Activated T-helper 2 cell treated with anti-CD3 and anti-CD28 coated beads, Interferon-gamma antibody, Interleukin-2, Interleukin-4, amounts not matched to agents 10 μg/mL and 5 μg/mL and 100 μg/mL, durations not matched to agents 14 hours and 24 hours and 36 hours (primary cell): ENCODE results near the gene ADIPOR2. TPM values are rescaled to one million over a fixed set of nuclear protein-coding genes. Genes with fewer than 3 reads are reported as not detected.

Experiments
- DNase-seq: peaks from one replicate; pipeline ENCODE4 v3.0.0; 2021; ENCODE audit warnings: low spot score
- H3K27ac Mint-ChIP-seq: one replicate; pipeline ENCODE4 v1.8.0; 2021; ENCODE audit warnings: mixed read lengths
- H3K27me3 Mint-ChIP-seq: one replicate; pipeline ENCODE4 v1.8.0; 2021; ENCODE audit warnings: low read depth, mixed read lengths
- H3K36me3 Mint-ChIP-seq: one replicate; pipeline ENCODE4 v1.8.0; 2021; ENCODE audit warnings: low read depth, mixed read lengths
- H3K4me1 Mint-ChIP-seq: one replicate; pipeline ENCODE4 v1.8.0; 2021; ENCODE audit warnings: low read depth, mixed read lengths
- H3K4me3 Mint-ChIP-seq: one replicate; pipeline ENCODE4 v1.8.0; 2021; ENCODE audit warnings: low read depth, mild to moderate bottlenecking, moderate library complexity, mixed read lengths
- H3K9me3 Mint-ChIP-seq: one replicate; pipeline ENCODE4 v1.8.0; 2021; ENCODE audit warnings: mixed read lengths
- intact Hi-C: fragments of 100-400 bp; cut with micrococcal nuclease; formaldehyde crosslinking; loops from one replicate; pipeline ENCODE4 v1.15.1; 2023
- total RNA-seq: library from RNA; stranded (reverse); gene quantifications from 2 replicates; pipeline ENCODE4 v1.2.3, GENCODE V29; 2022

Gene ADIPOR2
- total RNA-seq, 1 donor from 2014 or later: 81.0 TPM

DNA sequence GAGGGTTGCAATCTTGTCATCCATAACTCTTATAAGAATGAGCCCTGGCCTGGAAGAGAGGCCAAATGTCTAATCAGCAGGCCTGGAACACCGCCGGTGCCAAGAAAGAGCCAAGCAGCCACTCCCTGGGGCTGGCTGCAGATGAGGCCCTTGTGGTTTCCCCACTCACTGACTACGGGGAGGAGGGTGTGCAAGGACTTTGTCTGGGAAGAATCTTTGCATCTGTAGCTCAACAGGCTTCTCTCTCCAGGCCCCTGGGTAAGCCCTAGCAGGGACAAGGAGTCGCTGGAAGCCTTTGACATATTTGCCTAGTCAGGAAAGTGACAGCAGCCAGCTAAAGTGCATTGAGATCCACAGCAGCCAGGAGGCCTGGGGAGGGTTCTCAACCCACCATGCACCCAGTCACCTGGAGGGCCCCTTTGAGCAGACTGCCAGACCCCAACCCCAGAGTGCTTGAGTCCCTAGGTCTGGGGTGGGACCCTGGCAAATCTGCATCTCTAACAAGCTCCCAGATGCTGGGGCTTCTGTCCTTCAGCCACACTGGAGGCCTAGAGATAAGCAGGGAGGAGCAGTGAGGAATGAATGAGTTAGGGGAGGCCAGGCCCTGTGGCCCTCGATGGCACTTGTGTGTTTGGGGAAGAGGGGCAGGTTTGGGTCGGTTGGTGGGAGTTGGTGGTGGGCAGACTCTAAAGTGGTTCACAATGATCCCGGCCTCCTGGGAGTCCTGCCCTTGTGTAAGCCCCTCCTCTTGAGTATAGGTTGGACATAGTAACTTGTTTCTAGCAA lies 115.6 kb downstream of the ADIPOR2 start:
- no peak overlapping the region for H3K4me3 Mint-ChIP-seq
- peaks cover 3% of the 10 kb centered on the region for H3K27me3 Mint-ChIP-seq
- H3K27ac Mint-ChIP-seq: no peak overlapping the region
- intact Hi-C loops: no loop called here
- peaks cover 5% of the 10 kb centered on the region for H3K9me3 Mint-ChIP-seq
- no peak for DNase-seq
- H3K36me3 Mint-ChIP-seq: no peaks in the 10 kb centered on the region
- H3K4me1 Mint-ChIP-seq: peaks cover 11% of the 10 kb centered on the region

DNA sequence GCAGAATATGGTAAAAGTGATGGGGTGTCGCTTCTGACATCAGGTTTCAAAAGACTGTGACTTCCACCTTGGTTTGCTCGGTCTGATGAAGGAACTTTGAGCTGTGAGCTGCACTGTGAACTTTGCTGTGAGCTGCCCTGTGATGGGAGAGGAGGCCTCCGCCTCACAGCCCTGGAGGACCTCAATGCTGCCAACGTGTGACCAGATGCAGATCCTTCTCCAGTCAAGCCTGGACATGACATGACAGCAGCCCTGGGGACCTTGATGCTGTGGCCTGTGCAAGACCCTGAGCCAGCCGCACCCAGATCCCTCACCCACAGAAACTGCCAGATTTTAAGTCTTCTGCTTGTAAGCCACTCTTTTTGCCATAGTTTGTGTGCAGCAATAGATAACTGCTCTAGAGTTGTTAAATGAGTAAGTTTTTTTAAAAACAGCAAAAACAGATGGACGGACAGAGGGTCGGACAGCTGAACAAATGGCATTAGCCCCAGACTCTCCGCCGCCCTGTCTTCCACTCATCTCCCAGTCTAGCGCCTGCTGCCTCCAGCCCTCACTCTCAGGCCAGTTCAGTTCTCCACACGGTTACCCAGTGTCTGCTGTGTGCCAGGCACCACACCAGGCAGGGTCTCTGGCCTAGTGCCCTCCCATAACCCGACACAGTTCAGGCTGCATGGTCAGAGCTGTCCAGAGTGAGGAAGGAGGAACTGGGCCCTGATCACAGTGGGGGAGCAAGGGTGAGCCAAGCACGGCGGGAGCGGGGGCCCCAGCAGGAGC lies 116.4 kb downstream of the ADIPOR2 start:
- intact Hi-C loops: no loop called here
- Mint-ChIP-seq H3K4me1 (peaks cover 11% of the 10 kb centered on the region), H3K9me3 (peaks cover 5% of the 10 kb centered on the region), H3K27ac (no peak overlapping the region), H3K27me3 (peaks cover 3% of the 10 kb centered on the region), H3K36me3 (no peaks in the 10 kb centered on the region), H3K4me3 (no peak overlapping the region)
- DNase-seq: no peak

DNA sequence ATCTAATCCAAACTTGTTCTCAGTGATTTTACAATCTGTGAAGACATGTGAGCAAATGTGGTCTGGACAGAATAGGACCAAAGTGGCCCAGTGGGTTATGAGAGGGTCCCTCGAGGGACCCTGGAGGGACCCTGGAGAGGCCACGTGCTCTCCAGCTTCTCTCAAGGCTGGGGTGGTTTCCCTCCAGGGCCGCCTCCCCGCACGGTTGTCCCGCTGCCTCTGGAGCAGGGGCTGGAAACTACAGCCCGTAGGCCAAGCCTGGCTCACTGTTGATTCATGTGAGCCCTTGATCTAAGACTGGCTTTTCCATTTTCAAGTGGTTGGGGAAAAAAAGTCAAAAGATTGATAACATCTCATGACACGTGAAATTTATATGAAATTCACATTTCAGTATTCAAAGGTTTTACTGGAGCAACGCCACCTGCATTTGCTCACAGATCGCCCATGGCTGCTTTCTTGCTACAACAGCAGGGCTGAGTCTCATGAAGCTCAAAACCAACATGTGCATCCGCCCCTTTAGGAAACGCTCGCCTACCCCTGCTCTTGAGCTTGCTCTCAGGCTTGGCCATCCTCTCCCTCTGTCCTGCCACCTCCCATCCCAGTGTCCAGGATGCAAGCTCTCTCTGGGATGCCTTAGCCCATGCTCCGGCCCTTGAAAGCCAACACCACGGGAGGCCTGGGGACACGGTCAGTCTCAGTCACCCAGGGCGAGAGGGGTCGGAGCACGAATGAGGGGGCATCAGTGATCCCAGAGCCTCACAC lies 117.3 kb downstream of the ADIPOR2 start:
- no peak for DNase-seq
- Mint-ChIP-seq H3K27me3 (peaks cover 3% of the 10 kb centered on the region), H3K36me3 (no peaks in the 10 kb centered on the region), H3K27ac (no peak overlapping the region), H3K4me3 (no peak overlapping the region), H3K9me3 (peaks cover 5% of the 10 kb centered on the region), H3K4me1 (peaks cover 14% of the 10 kb centered on the region)
- intact Hi-C loops: no loop called here

DNA sequence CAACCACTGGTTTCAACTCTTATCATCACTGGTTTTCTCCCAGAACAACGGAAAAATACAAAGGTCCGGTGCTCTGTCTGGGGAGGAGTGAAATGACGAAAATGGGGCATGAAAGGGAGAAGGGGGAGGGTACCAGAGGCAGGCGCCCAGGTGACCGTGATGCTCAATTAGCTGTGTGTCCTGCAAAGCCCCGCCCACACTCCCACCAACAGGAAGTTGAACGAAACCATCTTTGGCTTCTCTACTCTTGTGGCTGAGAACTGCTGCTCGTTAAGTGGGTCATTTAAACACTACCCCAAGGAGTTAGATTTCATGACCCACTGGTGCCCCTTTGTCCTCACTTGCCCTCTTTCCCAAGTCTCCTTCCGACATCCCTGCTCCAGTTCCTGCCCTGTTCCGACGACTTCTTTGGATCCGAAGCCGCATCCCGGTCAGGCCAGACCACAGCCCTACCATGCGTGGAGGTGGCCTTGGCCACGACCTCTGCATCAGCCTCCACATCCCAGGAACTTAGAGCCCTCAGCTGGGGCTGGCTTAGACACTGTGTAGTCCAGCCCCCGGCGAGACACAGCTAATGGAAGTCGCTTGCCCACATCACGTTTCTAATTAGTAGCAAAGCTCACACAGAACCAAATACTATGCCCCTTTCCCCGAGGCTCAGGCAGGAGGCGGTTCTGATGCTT lies 118.1 kb downstream of the ADIPOR2 start:
- Mint-ChIP-seq H3K4me3 (no peak overlapping the region), H3K36me3 (no peaks in the 10 kb centered on the region), H3K27me3 (peaks cover 3% of the 10 kb centered on the region), H3K9me3 (peaks cover 5% of the 10 kb centered on the region), H3K4me1 (peaks cover 14% of the 10 kb centered on the region), H3K27ac (no peak overlapping the region)
- DNase-seq: no peak
- intact Hi-C loops: no loop called here

DNA sequence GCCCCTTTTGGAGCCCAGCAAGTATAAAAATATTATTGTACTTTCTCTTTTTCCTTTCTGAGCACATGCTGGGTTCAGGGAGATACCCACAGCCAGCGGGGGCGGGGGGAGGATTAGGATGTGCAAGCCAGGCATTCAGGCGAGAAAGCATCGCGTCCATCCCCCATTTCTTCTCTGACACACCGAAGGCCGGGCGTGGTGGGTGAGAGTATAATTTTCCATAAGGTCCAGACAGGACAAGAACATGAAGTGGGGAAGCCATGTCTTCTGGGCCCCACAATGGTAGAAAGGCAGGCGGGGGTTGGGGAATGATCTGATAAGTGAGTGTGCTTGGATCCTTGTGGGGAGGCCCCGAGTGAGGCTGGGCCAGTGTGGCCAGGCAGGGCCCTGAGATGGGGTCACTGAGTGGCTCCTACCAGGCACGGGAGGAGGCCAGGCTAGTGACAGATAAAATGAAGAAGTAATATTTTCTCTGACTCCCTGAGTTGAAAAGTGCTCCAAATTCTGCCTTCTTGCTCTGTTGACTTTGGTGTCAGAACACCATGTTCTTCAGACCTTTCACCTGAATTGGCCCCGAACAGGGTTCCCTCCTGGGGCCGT lies 118.8 kb downstream of the ADIPOR2 start:
- Mint-ChIP-seq H3K27ac (peak overlapping the region; percentile 40), H3K4me1 (peaks cover 10% of the 10 kb centered on the region), H3K36me3 (no peaks in the 10 kb centered on the region), H3K9me3 (no peaks in the 10 kb centered on the region), H3K27me3 (peaks cover 7% of the 10 kb centered on the region), H3K4me3 (peak overlapping the region; percentile 65)
- DNase-seq: no peak
- intact Hi-C loops: no loop called here

DNA sequence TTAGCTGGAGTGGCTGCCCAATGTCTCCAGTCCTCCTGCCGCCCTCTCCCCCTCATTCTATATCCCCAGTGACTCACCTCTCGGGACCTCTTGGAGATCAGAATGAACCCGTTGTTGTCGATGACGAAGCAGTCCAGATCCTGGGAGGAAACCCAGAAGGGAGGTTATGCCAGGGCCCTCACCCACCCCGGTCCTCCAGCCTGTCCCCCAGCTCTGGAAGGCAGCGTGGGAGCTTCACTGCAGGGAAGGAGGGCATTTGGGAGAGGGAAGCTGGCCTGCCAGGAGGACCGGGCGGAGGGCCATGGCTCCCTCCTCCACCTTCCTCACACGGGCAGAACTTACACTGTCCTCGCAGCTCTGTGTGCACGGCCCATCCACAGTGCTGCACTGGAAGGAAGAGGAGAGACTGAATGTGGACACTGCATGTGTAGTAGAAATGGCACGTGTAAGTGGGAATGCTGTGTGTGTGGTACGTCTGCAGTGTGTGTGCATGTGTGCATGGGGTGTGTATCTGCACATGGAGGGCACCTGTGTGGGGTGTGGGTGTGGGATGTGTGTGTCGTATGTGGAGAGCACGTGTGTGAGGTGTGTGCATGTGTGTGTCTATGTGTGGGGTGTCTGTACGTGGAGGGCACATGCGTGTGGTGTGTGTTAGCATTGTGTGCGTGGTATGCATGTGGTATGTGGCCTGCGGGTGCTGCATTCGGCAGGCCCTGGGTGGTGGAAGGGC lies 119.5 kb downstream of the ADIPOR2 start:
- Mint-ChIP-seq H3K4me1 (peaks cover 8% of the 10 kb centered on the region), H3K36me3 (no peaks in the 10 kb centered on the region), H3K27ac (peak overlapping the region; percentile 67), H3K4me3 (peak overlapping the region; percentile 65), H3K9me3 (no peaks in the 10 kb centered on the region), H3K27me3 (peaks cover 9% of the 10 kb centered on the region)
- intact Hi-C loops: no loop called here
- no peak for DNase-seq

DNA sequence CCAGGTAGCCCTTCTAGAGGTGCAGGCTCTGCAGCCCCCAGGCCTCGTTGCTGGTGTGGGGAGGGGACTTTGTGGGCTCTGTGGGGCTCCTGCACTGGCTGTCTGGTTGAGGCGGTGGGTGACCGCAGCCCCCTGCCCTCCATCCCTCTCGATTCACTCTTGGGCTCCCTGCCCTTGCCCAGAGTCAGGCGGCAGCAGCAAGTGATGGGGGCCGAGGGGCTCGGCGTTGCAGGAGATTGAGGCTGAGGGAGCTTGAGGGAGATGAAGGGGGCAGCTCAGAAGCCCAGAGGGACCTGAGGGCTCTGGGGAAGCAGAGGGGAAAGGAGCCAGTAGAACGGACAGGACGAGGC lies 120.0 kb downstream of the ADIPOR2 start:
- H3K9me3 Mint-ChIP-seq: no peaks in the 10 kb centered on the region
- no peak for DNase-seq
- peak overlapping the region; percentile 48 for H3K27ac Mint-ChIP-seq
- peaks cover 11% of the 10 kb centered on the region for H3K27me3 Mint-ChIP-seq
- H3K4me1 Mint-ChIP-seq: peaks cover 8% of the 10 kb centered on the region
- H3K36me3 Mint-ChIP-seq: no peaks in the 10 kb centered on the region
- H3K4me3 Mint-ChIP-seq: peak overlapping the region; percentile 65
- intact Hi-C loops: no loop called here

DNA sequence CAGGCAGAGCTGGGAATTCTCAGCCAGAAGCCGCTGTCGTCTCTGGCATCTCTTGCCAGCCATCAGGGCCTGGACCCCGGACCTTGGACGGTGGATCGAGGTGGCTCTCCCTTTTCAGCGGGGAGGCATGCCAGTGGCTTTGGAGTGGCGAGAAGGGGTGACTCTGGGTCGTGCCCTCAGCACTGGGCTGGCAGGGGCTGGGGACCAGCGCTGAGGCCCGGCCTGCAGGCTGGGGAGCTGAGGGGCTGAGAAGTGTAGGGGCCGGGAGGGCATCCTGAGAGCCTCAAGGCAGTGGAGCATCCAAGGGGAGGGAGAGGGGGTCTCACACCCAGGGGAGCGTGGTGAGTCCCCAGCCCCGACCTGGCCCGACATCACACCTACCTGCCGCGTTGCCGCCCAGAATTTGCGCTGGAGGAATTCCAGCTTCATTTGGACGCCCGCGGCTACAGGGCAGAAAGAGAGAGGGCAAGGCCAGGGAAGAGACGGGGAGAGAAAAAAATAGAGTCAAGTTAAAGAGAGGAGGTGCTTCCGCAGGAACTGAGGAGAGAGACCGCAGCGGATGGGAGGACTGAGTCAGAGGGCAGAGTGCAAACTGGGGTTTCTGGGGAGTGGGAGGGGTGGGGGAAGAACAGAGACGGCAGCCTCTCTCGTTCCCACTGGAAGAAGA lies 120.5 kb downstream of the ADIPOR2 start:
- Mint-ChIP-seq H3K9me3 (no peaks in the 10 kb centered on the region), H3K4me1 (peaks cover 8% of the 10 kb centered on the region), H3K36me3 (no peaks in the 10 kb centered on the region), H3K27me3 (peaks cover 12% of the 10 kb centered on the region), H3K27ac (peak overlapping the region; percentile 48), H3K4me3 (peak overlapping the region; percentile 65)
- no peak for DNase-seq
- intact Hi-C loops: no loop called here

DNA sequence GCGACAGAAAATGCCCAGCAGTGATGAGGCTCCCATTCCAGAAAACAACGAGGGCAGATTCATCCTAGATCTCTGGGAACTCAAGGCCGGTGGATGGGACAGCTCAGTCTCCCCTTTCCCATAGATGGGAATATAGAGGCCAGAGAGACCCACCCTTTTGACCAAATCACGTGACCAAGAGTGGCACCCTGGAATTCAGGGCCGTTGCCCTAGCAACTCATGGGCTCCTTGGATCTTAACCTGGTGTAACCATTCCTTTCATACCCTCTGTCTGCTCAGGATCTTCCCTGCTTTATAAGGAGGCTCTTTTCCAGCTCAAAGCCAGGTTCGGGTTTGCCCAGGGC lies 121.0 kb downstream of the ADIPOR2 start:
- Mint-ChIP-seq H3K27me3 (peaks cover 14% of the 10 kb centered on the region), H3K27ac (no peak overlapping the region), H3K36me3 (no peaks in the 10 kb centered on the region), H3K4me3 (no peak overlapping the region), H3K4me1 (peaks cover 8% of the 10 kb centered on the region), H3K9me3 (no peaks in the 10 kb centered on the region)
- intact Hi-C loops: no loop called here
- DNase-seq: no peak

DNA sequence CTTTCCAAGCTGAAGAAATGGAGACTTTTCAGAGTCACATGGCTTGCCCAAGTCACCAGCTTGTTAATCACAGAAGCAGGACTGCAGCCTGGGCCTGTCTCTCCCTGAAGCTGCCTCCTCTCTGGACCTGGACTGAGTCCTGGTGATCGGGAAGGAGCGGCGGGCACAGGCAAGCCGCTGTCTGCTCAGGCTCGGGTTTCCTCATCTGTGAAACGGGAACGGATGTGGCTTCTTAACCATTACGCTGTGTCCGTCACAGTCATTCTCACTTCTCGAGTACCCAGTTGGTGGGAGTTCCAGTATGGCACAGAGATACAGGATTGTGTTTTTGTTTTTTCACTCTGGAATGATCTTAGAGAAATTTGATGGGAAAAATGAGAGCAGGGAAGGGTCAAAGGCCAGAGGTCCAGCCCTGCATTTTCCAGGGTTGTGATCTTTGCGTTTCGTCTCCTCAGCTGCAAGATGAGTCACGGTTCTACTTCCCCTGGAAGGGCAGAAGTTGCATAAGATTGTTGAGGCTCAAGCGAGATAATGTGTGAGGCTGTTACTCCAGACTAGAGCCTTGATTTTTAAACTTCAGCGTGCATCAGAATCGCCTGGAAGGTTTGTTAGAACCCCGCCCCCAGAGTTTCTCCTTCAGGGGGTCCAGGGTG lies 121.9 kb downstream of the ADIPOR2 start:
- no peak overlapping the region for H3K27ac Mint-ChIP-seq
- H3K36me3 Mint-ChIP-seq: no peaks in the 10 kb centered on the region
- intact Hi-C loops: no loop called here
- peaks cover 8% of the 10 kb centered on the region for H3K4me1 Mint-ChIP-seq
- no peak for DNase-seq
- H3K27me3 Mint-ChIP-seq: peaks cover 14% of the 10 kb centered on the region
- no peak overlapping the region for H3K4me3 Mint-ChIP-seq
- no peaks in the 10 kb centered on the region for H3K9me3 Mint-ChIP-seq

DNA sequence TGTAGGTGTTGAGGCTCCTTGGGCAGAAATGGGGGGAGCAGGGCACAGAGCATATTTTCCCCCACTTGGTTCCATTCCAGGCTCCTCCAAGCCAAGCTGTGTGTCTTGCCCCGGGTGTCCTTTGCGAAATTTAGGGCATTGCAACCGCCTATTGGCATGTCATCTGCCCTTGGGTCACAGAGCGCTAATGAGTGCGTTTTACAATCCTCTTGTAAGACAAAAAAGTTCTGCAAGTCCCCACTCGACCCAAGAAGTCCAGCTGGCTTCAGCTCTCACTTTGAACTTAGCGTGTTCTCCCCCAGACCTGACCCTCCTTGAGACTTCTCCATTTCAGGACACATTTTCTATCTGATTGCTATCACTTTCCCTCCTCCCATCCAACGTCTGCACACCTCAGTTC lies 123.4 kb downstream of the ADIPOR2 start:
- H3K4me3 Mint-ChIP-seq: no peak overlapping the region
- H3K27me3 Mint-ChIP-seq: peaks cover 18% of the 10 kb centered on the region
- H3K9me3 Mint-ChIP-seq: no peaks in the 10 kb centered on the region
- H3K4me1 Mint-ChIP-seq: peaks cover 8% of the 10 kb centered on the region
- H3K27ac Mint-ChIP-seq: no peak overlapping the region
- intact Hi-C loops: no loop called here
- no peak for DNase-seq
- H3K36me3 Mint-ChIP-seq: no peaks in the 10 kb centered on the region
